Left forelimb (tissue), 1 donor: ENCODE measurements around the gene NSFL1C.
A peak's percentile ranks its signal among the peaks of the same experiment; 100 is the strongest.

Experiments used
- DNase-seq: peaks from one replicate; pipeline ENCODE4 v3.0.0-alpha.2; 2018; ENCODE audit warnings: low spot score

NSFL1C gene

DNA sequence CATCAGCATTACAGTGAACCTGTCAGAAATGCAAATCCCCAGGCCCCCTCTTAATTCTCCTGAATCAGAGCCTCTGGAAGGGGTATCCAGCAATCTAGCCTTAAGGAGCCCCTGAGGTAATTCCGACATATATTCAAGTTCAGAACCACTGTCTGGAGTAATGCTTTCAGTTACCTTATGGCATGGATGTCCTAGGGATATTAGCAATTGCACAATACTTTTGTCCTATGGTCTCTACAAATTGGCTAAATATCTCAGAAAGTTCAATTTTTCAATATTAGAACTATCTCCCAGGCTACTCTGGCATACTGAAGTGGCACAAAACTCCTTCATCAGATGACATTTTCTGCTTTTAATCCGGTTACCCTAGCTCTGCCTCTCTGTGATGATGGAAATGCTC, 6.4 kb downstream of the NSFL1C start:
- DNase-seq: peak; percentile 8

DNA sequence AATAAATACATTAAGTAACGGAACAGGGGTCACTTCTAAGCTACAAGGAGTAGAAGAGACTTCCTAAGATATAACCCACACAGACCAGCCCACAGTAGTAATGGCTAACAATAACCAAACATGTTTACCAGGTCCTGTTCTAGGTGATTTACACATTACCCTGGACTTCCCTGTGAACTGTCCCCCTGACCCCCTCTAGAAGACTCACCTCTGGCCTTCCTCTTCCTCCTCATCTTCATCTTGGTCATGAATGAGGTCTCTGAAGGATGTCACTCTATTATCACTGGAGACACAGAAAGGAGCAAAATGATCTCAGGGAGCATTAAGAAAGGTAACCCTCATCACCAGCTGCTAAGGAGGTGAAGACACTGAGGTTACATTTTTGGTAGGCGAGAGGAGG, 8.7 kb downstream of the NSFL1C start:
- DNase-seq: no peak

DNA sequence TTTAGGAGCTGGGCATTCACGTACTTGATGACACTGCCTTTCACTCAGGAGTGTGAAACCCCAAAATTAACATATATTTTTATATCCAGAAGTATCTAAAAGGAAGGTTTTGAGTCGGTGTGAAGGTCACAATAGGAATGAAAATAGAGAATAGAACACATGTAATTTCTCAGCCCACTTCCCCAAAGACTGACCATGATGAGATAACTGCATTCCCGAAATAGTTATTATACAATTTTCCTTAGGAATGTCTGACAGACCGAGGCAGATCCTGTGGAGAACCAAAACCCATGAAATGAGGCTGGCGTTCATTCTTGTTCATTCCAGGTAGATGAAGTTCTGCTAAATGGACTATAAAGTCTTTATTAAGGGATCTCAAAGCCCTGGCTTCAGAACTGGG, 10.3 kb downstream of the NSFL1C start:
- no peak for DNase-seq

DNA sequence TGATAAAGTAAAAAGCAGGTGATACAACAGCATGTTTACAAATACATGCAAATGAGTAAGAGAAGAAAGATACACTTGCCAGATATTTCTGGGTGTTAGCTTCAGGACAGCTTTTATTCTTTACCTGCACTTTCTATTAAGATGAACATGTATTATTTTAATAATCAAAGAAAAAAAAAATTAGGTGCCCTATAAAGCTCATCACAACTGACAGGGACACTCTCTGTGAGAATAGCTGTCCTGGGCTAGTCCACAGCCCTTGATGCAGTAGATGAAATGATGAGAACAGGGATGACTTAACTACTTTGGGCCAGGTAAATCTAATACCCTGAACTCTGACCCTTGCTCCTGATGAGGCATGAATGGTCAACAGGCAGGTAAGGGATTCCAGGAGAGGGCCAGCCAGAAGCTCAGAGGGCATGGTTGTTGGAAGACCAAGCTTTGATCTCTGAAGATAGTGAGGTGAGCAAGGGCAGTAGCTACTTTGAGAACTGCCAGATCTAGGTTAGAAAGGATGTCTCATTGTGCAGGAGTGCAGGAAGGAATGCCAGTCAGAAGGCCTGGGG, 15.6 kb downstream of the NSFL1C start:
- no peak for DNase-seq

DNA sequence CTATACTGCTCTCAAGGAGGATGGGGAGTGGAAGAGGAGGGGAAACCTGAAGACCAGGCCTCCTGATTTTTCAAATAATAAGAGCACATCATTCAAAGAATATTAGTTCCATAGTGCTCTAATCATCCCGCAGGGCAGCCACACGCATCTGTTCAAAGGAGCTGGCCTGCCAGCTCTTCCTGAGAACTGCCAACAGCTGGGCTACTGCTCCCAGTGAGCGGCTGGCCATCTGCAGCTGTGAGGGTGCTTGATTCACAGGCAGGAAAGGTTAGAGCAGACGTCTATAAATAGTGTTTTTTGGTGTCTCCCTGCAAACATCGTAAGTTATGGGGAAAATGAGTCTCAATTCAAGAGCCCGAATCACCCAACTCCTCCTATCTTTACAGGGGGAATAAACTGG, 17.3 kb downstream of the NSFL1C start:
- DNase-seq: no peak

DNA sequence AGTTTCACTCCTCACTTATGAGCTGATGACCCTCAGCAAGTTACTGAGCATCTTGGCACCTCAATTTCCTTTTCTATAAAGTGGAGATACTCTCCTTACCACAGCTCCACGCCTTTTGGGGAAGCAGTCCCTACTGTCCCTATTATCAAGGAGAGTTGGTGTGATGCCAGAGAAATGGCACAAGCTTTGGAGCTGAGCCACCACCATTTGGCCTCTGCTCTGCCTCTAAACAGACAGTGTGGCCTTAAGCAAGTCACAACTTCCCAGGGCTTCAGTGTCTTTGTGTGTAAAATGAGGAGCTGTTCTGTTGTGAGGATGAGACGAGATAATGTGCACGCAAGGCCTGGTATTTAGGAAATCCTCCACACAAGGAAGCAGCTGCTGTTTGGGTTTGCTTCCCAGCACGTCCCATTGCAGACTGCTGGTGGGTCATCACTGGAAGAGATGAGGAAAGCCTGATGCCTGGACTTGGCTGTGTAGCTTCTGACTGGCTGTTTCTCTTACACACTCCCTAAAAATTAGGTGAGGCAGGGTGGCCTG, 18.5 kb downstream of the NSFL1C start:
- DNase-seq: no peak

DNA sequence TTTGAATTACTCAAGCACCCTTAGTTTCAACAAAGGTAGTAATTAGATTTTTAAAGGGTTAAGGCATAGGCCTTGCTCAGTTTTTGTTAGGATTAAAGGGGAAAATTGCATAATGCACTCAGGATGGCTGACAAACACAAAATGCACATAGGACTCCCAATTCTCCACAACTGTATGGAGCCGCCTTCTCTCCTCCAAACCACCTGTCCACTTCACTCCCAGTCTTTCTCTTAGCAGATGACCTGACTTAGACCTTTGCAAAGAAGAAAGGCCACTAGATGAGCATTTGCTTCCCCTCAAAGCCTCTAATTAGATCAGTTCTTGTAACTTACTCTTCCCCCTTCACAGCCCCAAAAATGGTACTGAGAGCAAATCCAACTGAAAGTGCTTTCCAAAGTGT, 20.1 kb downstream of the NSFL1C start:
- DNase-seq: no peak

DNA sequence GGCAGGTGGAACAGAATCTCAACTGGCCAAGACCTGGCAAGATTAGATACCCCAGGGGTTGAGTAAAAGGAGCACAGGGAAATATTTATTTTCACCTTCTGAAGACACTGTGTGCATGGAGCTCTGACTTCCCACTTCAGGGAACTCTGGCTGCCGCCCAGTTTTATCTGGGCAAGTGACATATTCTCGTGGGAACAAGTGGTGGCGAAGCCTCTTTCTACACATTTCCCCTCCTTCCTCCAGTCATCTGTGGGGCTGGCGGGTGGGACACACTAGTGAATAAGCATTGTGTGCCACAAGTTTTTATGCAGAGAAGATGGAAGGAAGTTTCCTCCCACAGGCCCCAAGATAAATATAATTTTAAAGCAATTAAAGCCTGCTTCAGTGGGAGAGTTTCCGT, 23.6 kb downstream of the NSFL1C start:
- no peak for DNase-seq

DNA sequence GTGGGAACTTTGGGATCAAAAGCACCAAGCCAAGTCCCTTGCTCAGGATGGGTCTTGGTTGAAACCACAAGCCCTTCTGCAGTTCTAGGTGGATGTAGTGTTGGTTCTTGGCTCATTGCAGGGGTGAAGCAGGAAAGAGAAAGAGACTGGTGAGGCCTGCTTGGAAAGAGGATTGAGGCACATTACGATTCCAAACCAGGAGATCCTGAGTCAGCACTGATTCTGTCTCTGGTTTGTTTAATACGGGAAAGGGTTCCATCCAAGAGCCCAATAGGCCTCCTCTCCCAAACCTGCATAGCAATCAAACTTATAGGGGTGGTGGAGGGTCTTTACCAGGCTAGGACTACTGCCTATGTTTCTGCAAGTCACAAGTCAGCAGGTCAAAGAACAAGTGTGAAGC, 24.3 kb downstream of the NSFL1C start:
- no peak for DNase-seq

DNA sequence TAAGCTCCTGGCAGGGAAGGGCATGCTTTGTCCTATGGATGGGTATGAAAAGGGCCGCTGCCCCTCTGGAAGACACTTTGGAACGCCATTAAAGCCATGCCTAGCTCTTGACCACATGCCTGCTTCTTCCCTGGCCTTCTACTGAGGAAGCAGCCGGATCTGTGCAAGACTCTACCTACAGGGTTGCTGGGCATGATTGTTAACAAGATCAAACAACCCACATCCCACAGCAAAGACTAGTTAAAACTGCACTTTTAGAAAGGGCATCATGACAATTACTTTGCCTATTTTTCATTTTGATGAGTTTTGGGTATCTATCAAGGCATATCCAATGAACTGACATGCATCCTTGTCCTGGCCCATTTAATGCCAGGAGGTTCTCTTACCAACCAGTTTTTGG, 25.5 kb downstream of the NSFL1C start:
- DNase-seq: no peak

DNA sequence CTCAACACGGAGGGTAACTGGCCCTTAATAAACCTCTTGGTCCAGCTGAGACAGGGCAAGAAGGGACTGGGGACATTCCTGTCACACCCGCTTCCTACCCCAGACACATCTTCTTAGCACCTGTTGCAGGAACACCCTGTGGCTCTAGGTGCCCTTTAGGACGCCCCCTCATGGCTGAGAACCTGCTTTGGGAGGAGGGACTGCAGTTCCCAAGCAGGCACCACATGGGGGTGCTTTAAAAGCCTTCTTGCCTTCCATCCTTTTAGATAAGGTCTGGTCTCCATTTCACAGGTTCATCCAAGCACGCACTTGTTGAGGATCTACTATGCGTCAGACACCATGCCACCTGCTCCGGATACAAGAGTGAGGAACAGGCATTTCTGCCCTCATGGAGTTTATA, 26.6 kb downstream of the NSFL1C start:
- DNase-seq: no peak

DNA sequence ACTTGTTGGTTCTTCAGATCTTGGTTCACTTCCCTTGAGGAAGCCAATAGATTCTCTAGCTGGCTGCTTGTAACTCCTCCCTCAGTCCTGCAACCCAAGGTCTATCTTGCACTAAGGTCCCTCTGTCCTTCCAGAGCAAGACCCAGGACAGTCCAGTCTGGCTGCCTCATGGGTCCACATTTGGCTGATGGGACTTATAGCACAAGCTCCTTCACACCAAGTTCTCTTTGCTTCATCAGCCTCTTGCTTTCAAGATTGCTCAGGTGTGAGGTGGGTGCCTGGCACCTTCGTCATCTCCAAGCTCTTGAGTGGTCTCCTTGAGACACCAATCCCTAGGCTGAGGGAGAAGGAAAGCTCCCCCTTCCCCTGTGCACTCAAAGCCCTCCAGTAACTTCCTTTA, 28.3 kb downstream of the NSFL1C start:
- DNase-seq: no peak

DNA sequence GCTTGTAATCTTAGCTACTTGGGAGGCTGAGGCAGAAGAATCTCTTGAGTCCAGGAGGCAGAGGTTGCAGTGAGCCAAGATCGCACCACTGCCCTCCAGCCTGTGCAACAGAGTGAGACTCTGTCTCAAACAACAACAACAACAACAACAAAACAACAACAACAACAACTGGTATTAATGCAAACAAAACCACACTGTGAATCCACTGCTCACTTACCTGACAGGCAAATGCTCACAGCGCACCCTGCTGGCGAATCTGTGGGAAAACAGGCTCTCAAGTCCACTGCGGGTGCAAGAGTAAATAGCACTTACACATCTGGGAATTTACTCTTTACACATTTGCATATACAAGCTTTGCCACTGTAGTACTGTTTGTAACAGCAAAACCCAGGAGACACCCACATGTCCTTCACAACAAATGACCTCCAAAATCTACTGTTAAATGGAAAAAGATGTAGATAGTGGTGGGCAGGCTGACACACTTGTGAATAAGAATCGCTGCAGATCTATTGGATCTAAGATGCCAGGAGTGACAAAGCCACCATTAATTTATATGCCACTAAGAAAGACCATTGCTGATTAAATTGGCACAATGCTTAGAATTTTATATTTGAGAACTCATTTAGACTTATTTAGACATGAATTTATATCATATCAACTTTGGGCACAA, 29.3 kb downstream of the NSFL1C start:
- DNase-seq: no peak

DNA sequence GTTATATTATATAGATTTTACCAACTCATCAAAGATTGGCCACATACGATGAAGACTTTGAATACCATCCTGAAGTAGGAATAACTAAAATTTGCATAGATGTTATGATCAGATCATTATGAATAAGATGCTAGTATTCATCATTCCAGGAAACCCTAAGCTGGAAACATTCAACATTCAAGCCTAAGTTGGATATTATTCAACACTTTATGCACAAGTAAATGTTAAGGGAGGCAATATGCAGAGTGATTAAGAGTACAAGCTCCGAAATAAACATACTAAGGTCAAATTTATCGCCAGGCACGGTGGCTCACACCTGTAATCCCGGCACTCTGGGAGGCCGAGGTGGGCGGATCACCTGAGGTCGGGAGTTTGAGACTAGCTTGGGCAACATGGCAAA, 30.4 kb downstream of the NSFL1C start:
- no peak for DNase-seq

DNA sequence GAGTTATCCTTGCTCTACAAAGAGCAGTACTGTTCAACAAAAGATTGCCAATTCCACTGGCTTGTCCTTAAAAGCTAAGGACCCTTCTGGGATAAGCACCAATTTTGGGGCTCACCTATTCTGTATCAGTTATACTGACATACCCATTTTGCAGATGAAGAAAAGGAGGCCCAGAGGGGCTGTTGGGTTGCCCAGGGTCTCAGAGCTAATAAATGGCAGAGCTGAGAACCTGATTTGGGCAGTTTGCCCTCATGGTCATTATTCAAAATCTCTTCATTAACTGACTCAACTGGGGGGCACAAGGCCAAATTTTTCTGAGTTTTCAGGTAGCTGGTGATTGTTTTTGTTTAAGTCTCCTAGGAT, 31.3 kb downstream of the NSFL1C start:
- no peak for DNase-seq

DNA sequence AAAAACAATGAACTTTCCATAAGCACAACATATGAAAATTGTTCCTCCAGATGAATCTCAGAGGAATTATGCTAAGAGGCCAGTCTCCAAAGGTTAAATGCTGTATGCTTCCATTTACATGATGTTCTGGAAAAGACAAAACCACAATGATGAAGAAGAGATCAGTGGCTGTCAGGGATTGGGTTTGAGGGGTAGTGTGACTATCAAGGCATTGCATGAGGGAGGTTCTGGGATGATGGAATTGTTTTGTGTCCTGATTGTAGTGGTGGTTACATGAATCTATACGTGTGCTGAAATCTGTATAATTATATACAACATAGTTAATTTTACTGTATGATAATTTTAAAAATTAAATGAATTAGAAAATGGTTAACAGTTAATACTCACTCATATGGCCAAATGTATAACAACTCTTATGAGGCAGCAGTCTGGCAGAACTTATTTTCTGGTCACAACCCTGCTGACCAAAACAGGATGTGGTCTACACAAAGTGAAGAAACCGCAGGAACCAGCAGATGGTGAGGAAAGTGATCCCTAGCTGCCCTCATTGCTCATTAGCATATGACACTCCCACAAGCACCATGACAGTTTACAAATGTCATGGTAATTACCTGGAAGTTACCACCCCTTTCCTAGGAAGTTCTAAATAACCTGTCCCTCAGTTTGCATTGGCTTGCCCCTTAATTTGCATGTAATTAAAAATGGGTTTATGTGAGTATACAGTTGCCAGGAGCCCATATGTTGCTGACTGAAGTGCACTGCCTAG, 31.9 kb downstream of the NSFL1C start:
- DNase-seq: no peak

DNA sequence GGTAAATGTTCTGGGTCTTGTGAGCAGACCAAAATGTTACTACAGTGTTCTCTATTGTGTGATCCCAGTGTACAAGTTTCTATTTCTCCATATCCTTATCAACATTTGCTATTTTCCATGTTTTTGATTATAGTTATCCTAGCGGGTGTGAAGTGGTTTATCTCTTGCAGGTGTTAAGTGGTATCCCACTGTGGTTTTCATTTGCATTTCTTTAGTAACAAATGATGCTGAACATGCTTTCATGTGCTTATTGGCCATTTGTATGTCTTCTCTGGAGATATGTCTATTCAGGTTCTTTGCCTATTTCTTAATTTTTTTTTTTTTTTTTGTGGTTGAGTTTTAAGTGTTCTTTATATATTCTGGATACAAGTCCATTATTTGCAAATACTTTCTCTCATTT, 35.5 kb downstream of the NSFL1C start:
- DNase-seq: no peak

DNA sequence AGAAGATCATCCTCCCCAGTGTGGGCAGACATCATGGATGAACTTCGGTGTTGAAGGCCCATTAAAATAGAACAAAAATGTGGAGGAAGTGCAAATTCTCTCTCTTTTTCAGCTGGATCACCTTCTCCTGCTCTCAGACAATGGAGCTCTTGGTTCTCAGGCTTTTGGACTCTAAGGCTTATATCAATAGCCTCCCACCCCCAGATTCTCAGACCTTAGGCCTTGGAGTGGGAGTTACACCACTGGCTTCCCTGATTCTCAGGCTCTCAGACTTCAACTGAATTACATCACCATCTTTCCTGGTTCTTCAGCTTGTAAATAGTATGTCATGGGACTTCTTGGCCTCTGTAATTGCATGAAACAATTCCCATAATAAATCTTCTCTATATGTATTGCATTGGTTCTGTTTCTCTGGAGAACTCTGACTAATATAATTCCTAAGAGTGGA, 36.6 kb downstream of the NSFL1C start:
- no peak for DNase-seq

DNA sequence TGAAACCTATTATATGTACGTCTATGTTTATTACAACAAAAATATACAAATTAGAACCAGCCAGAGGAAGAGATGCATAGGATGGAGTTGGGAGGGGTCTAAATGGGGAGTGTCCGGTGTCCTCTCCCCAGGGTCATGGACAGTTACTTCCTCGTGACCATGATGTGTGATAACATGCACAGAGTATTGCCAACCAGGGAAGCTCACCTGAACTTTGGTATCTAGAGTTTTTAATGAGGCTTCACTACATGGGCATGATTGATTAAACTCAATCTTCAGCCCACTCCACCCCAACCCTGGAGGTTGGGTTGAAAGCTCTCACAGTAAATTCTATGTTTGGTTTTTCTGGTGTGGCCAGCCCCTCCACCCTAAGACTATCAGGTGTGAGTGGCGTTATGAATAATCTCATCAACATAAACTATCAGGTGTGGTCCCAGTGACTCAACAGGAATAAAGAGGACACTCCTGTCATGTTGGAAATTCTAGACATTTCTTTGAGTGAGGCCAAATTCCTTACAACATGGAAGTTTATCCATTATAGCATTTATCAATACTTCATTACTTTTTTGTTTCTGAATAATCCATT, 37.4 kb downstream of the NSFL1C start:
- DNase-seq: no peak

DNA sequence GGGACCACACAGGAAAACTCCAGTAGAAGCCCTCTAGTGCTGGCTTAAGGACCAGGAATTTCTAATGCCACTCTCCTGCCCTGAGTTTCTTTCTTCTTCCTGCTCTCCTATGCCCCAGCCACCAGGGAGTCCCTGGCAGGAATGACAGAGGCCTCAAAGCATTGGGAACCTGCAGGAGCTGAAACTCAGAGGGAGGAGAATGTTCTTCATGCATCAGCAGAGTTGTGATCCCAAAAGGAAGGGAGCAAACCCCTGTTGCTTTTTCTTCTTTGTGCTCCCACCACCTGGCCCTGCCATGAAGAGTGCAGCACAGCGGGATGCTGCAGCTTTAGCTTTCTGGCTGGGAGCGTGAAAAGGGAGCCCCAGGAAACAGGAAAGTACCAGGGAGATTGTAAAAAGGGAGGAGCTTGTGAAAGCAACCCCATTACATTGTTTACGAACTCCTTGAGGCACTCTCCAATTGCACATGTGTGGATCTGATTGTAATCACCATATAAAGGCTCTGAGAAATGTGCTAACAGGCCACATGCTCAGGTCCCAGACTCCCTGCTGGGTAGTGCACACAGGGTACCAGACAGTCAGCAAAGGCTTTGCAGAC, 39.1 kb downstream of the NSFL1C start:
- DNase-seq: no peak

DNA sequence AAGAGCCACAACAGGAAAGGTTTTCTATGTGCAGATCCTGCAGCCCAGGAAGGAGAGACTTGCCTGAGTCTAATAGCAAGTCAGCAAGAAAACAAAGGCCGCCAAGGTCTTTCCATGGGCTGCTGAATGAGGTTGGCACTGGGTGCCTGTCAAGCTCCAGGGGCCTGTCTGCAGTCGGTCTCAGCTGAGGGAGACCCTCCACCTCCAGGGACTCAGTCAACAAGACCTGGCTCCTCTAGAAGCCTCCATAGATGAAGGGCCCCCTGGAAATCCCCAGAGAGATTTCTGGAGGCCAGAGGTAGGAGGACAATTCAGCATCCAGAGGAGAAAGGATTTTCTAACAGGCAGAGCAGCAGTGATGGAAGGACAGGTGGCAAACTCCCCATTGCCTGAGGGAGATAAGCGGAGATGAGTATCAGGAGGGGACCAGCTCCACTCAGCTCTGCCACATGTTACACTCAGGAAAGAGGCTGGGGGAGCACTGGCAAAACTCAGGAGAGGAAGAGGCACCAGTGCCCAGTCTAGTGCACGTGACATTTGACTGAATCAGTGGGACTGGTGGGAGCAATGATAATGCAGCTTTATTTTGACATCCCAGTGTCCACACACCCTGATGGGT, 40.3 kb downstream of the NSFL1C start:
- no peak for DNase-seq

DNA sequence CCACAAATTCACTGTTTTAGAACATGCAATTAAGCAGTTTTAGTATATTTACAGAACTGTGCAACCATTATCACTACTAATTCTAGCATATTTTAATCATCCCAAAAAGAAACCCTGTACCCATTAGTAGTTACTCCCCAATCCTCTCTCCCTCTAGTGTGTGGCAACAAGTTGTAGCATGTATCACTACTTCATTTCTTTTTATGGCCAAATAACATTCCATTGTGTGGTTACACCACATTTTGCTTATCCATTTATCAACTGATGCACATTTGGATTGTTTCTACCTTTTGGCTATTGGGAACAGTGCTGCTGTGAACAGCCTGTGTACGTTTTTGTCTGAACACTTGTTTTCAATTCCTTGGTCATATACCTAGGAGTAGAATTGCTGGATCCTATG, 42.3 kb downstream of the NSFL1C start:
- no peak for DNase-seq
